H1 (cell line): ENCODE results near the gene AHI1. TPM values are rescaled to one million over a fixed set of nuclear protein-coding genes. Genes with fewer than 3 reads are reported as not detected.

Source experiments
- CTCF ChIA-PET: fragments of 300-600 bp; sonication (Branson Sonifier 250); formaldehyde crosslinking; loops from one replicate; lab custom pipeline; 2021; ENCODE audit not compliant: partially characterized antibody; lab: Charles Lee
- POLR2A ChIA-PET: fragments of 300-600 bp; sonication (Branson Sonifier 250); formaldehyde crosslinking; loops from one replicate; lab custom pipeline; 2021; ENCODE audit warnings: inconsistent platforms; ENCODE audit not compliant: partially characterized antibody; lab: Charles Lee
- DNase-seq, 2 experiments: peaks; one replicate each; pipeline versions ENCODE4 v3.0.0 to v3.0.0-alpha.2; 2010 to 2022; ENCODE audit warnings: low spot score in 2 of 2, low read depth in 1 of 2, mixed read lengths in 1 of 2
- FAIRE-seq: peaks from 2 replicates; lab custom pipeline; 2011; peaks lifted over from hg19 to GRCh38; lab: Jason Lieb, UNC
- H2AFZ ChIP-seq: 2 replicates; pipeline ENCODE4 v1.8.1; 2012; ENCODE audit warnings: low read length, inconsistent platforms
- H2AK5ac ChIP-seq: 2 replicates; pipeline ENCODE4 v1.6.1; 2013; ENCODE audit warnings: low read depth, low read length
- H2BK120ac ChIP-seq: replicated peaks from 2 replicates; pipeline ENCODE3; 2013; ENCODE audit warnings: low read depth, low read length, inconsistent platforms
- H2BK12ac ChIP-seq: 2 replicates; pipeline ENCODE4 v1.6.1; 2013; ENCODE audit warnings: low read depth, low read length
- H2BK15ac ChIP-seq: 2 replicates; pipeline ENCODE4 v1.6.1; 2013; ENCODE audit warnings: low read length
- H2BK20ac ChIP-seq: 2 replicates; pipeline ENCODE4 v1.6.1; 2013; ENCODE audit warnings: low read length
- H2BK5ac ChIP-seq: 2 replicates; pipeline ENCODE4 v1.6.1; 2013; ENCODE audit warnings: low read depth, low read length
- H3K14ac ChIP-seq: 2 replicates; pipeline ENCODE4 v1.6.1; 2013; ENCODE audit warnings: inconsistent platforms; ENCODE audit not compliant: insufficient read length
- H3K18ac ChIP-seq: 2 replicates; pipeline ENCODE4 v1.6.1; 2013; ENCODE audit warnings: low read length; ENCODE audit errors: extremely low read depth
- H3K23ac ChIP-seq: 2 replicates; pipeline ENCODE4 v1.6.1; 2013; ENCODE audit warnings: inconsistent platforms; ENCODE audit not compliant: insufficient read length
- H3K23me2 ChIP-seq: 2 replicates; pipeline ENCODE4 v1.6.1; 2013; ENCODE audit warnings: low read depth, low read length
- H3K27ac ChIP-seq: 2 replicates; pipeline ENCODE4 v1.6.1; 2011; ENCODE audit warnings: low read depth, low read length, inconsistent platforms
- H3K27me3 ChIP-seq, 4 experiments: replicated peaks in 1 of 4; 1 replicate in 1 of 4; 2 replicates in 3 of 4; pipeline versions ENCODE4 v1.6.1 to v1.8.1; 2011 to 2013; ENCODE audit warnings: low read length in 3 of 4, mild to moderate bottlenecking in 3 of 4, inconsistent platforms in 2 of 4, mixed read lengths in 2 of 4, moderate library complexity in 1 of 4; ENCODE audit not compliant: control insufficient read depth in 3 of 4, insufficient read depth in 3 of 4; ENCODE audit errors: extremely low read depth in 1 of 4
- H3K36me3 ChIP-seq, 4 experiments: 2 replicates each; pipeline versions ENCODE4 v1.6.1 to v1.8.1; 2011 to 2013; ENCODE audit warnings: mild to moderate bottlenecking in 4 of 4, low read length in 3 of 4, moderate library complexity in 2 of 4, control low read depth in 1 of 4, inconsistent platforms in 1 of 4; ENCODE audit not compliant: insufficient read depth in 4 of 4, control insufficient read depth in 2 of 4
- H3K4ac ChIP-seq: replicated peaks from 2 replicates; pipeline ENCODE3; 2013; ENCODE audit warnings: low read length, low read depth, mixed read lengths, inconsistent platforms; ENCODE audit not compliant: insufficient read length
- H3K4me1 ChIP-seq, 4 experiments: replicated peaks in 1 of 4; 1 replicate in 1 of 4; 2 replicates in 3 of 4; pipeline versions ENCODE4 v1.6.1 to v1.8.1; 2011 to 2013; ENCODE audit warnings: low read length in 3 of 4, inconsistent platforms in 2 of 4, mixed read lengths in 1 of 4; ENCODE audit not compliant: insufficient read depth in 4 of 4, control insufficient read depth in 3 of 4
- H3K4me2 ChIP-seq, 2 experiments: 2 replicates each; pipeline versions ENCODE4 v1.6.1 to v1.8.1; 2011 to 2013; ENCODE audit warnings: low read depth in 2 of 2, low read length in 2 of 2, control low read depth in 1 of 2, inconsistent platforms in 1 of 2, mild to moderate bottlenecking in 1 of 2; ENCODE audit not compliant: insufficient read depth in 1 of 2
- H3K4me3 ChIP-seq, 4 experiments: fragments of 200-600, 300-600 bp in 1 of 4; sonication (generic), shearing (Covaris generic), sonication (Bioruptor Twin) in 1 of 4; 2 replicates each; pipeline versions ENCODE4 v1.5.1 to v1.8.1; 2011 to 2016; ENCODE audit warnings: low read length in 4 of 4, low read depth in 3 of 4, control low read depth in 2 of 4, inconsistent platforms in 2 of 4, mild to moderate bottlenecking in 2 of 4, mixed read lengths in 1 of 4, moderate library complexity in 1 of 4; ENCODE audit not compliant: insufficient read depth in 2 of 4; ENCODE audit errors: extremely low read depth in 1 of 4
- H3K56ac ChIP-seq: replicated peaks from 2 replicates; pipeline ENCODE3; 2013; ENCODE audit warnings: low read depth, mild to moderate bottlenecking, mixed read lengths, low read length, inconsistent platforms; ENCODE audit not compliant: insufficient read length
- H3K79me1 ChIP-seq: 2 replicates; pipeline ENCODE4 v1.6.1; 2013; ENCODE audit warnings: low read depth, low read length, control low read depth
- H3K79me2 ChIP-seq, 2 experiments: 2 replicates each; pipeline versions ENCODE4 v1.6.1 to v1.8.1; 2012 to 2013; ENCODE audit warnings: low read length in 2 of 2, mild to moderate bottlenecking in 2 of 2, inconsistent platforms in 1 of 2; ENCODE audit not compliant: insufficient read depth in 2 of 2, control insufficient read depth in 1 of 2
- H3K9ac ChIP-seq, 4 experiments: replicated peaks in 1 of 4; 1 replicate in 1 of 4; 2 replicates in 3 of 4; pipeline versions ENCODE4 v1.6.1 to v1.8.1; 2011 to 2013; ENCODE audit warnings: low read depth in 3 of 4, low read length in 3 of 4, control low read depth in 2 of 4, mild to moderate bottlenecking in 2 of 4, moderate library complexity in 2 of 4, inconsistent platforms in 1 of 4; ENCODE audit errors: extremely low read depth in 1 of 4
- H3K9me3 ChIP-seq, 2 experiments: 2 replicates each; pipeline versions ENCODE4 v1.6.1 to v1.8.1; 2012 to 2013; ENCODE audit warnings: mild to moderate bottlenecking in 2 of 2, moderate library complexity in 2 of 2, control low read depth in 1 of 2, inconsistent platforms in 1 of 2, low read depth in 1 of 2, low read length in 1 of 2, mixed read lengths in 1 of 2; ENCODE audit not compliant: insufficient read depth in 2 of 2
- H4K20me1 ChIP-seq, 2 experiments: replicated peaks in 1 of 2; 2 replicates each; pipeline versions ENCODE3 to v1.8.1; 2011 to 2013; ENCODE audit warnings: inconsistent platforms in 2 of 2, low read length in 2 of 2, mild to moderate bottlenecking in 1 of 2; ENCODE audit not compliant: insufficient read depth in 2 of 2, control insufficient read depth in 1 of 2
- H4K5ac ChIP-seq: 2 replicates; pipeline ENCODE4 v1.6.1; 2013; ENCODE audit warnings: low read length, low read depth, mixed read lengths, inconsistent platforms; ENCODE audit not compliant: insufficient read length
- H4K8ac ChIP-seq: 2 replicates; pipeline ENCODE4 v1.8.0; 2013; ENCODE audit warnings: mild to moderate bottlenecking, moderate library complexity, low read length, inconsistent platforms; ENCODE audit not compliant: insufficient read depth; ENCODE audit errors: extremely low read depth
- H4K91ac ChIP-seq: replicated peaks from 2 replicates; pipeline ENCODE3; 2013; ENCODE audit warnings: low read length, mixed read lengths, inconsistent platforms; ENCODE audit not compliant: insufficient read length
- EP300 ChIP-seq, 2 experiments: IDR thresholded peaks; 1 replicate in 1 of 2; 2 replicates in 1 of 2; pipeline ENCODE4 v1.6.1; 2011 to 2012; ENCODE audit warnings: low read depth in 2 of 2, low read length in 2 of 2, mild to moderate bottlenecking in 2 of 2, borderline replicate concordance in 1 of 2, inconsistent platforms in 1 of 2, moderate library complexity in 1 of 2
- GABPA ChIP-seq: IDR thresholded peaks from 2 replicates; pipeline ENCODE4 v1.6.1; 2011; ENCODE audit warnings: mild to moderate bottlenecking, low read length, moderate library complexity, borderline replicate concordance; ENCODE audit not compliant: insufficient read depth
- HDAC6 ChIP-seq: IDR thresholded peaks from one replicate; pipeline ENCODE4 v1.7.1; 2012; ENCODE audit warnings: low read depth, mild to moderate bottlenecking, inconsistent platforms, low read length, moderate library complexity
- JUND ChIP-seq: IDR thresholded peaks from 2 replicates; pipeline ENCODE4 v1.6.1; 2011; ENCODE audit warnings: mild to moderate bottlenecking, improper control_type of control experiment, low read length
- POU5F1 ChIP-seq: IDR thresholded peaks from 2 replicates; pipeline ENCODE4 v1.6.1; 2011; ENCODE audit warnings: low read depth, mild to moderate bottlenecking, low read length, moderate library complexity
- RAD21 ChIP-seq, 2 experiments: IDR thresholded peaks in 1 of 2; conservative IDR thresholded peaks in 1 of 2; 2 replicates each; pipeline ENCODE4 v1.6.1; 2011; ENCODE audit warnings: low read depth in 2 of 2, low read length in 2 of 2, improper control_type of control experiment in 1 of 2, inconsistent platforms in 1 of 2, mild to moderate bottlenecking in 1 of 2, moderate library complexity in 1 of 2
- RBBP5 ChIP-seq: IDR thresholded peaks from 2 replicates; pipeline ENCODE4 v1.7.1; 2012; ENCODE audit warnings: low read depth, mild to moderate bottlenecking, inconsistent platforms, low read length, moderate library complexity, borderline replicate concordance
- RFX5 ChIP-seq: IDR thresholded peaks from 2 replicates; pipeline ENCODE4 v1.6.1; 2011; ENCODE audit warnings: low read depth, low read length, improper control_type of control experiment, borderline replicate concordance
- RNF2 ChIP-seq: fragments of 200-900, 300-1000 bp; sonication (generic); IDR thresholded peaks from 2 replicates; pipeline ENCODE4 v1.7.1; 2016; ENCODE audit warnings: borderline replicate concordance, low read depth, mild to moderate bottlenecking, antibody characterized with exemption, low read length; ENCODE audit not compliant: poor library complexity, severe bottlenecking; ENCODE audit errors: missing control alignments
- SIX5 ChIP-seq: IDR thresholded peaks from 2 replicates; pipeline ENCODE4 v1.6.1; 2011; ENCODE audit warnings: mild to moderate bottlenecking, low read depth, low read length
- TCF12 ChIP-seq: IDR thresholded peaks from 2 replicates; pipeline ENCODE4 v1.6.1; 2011; ENCODE audit warnings: low read depth, mild to moderate bottlenecking, low read length
- USF2 ChIP-seq: IDR thresholded peaks from 2 replicates; pipeline ENCODE4 v1.6.1; 2011; ENCODE audit warnings: low read length, improper control_type of control experiment
- WGBS, 2 experiments: shearing (Covaris generic) in 1 of 2; methylation state at CpG; one replicate each; pipeline versions ENCODE4 v1.1.6 to v1.1.7; 2013 to 2015; ENCODE audit warnings: low lambda C conversion rate in 2 of 2, mixed read lengths in 2 of 2, inconsistent platforms in 1 of 2, low coverage in 1 of 2, missing lambda C conversion rate in 1 of 2; ENCODE audit not compliant: insufficient replicate concordance in 2 of 2, insufficient coverage in 1 of 2, insufficient read length in 1 of 2; ENCODE audit errors: extremely low coverage in 1 of 2, missing lambda C conversion rate in 1 of 2; 5-methylcytosine and 5-hydroxymethylcytosine counted together
- polyA plus RNA-seq, 7 experiments: library from polyadenylated mRNA; depleted of rRNA in 3 of 7; stranded (reverse) in 5 of 7; unstranded in 2 of 7; fragments of >200 nt in 5 of 7; fragments of 200-250 nt in 2 of 7; gene quantifications; 1 replicate in 5 of 7; 2 replicates in 1 of 7; 4 replicates in 1 of 7; pipeline versions ENCODE4 v1.2.1 to v1.2.3, GENCODE V29; 2011 to 2013; ENCODE audit warnings: missing spikeins in 2 of 7, mixed read lengths in 2 of 7
- total RNA-seq: library from RNA; stranded (reverse); fragmentation: NEBNext Ultra II Directional; extraction: Animal tissue kit (Norgen Biotek cat#: 25700); gene quantifications from 2 replicates; pipeline ENCODE4 v1.2.1, GENCODE V29; 2021

Gene AHI1
- total and polyA plus RNA-seq, 2 of the 8 experiments (the other 6 are each of a cell fraction or from before 2014, with no cell fraction given): 4.2 to 19.6 TPM

- Histone ChIP-seq H2BK5ac (no peak overlapping the region), H3K23ac (no peak overlapping the region), H3K18ac (no peak overlapping the region), H3K9me3 (no peaks in the 10 kb centered on the region), H3K79me1 (no peaks in the 10 kb centered on the region), H4K91ac (no peak overlapping the region), H2AFZ (no peak overlapping the region), H3K14ac (no peak overlapping the region), H3K56ac (no peak overlapping the region), H3K27me3 (no peaks in the 10 kb centered on the region), H4K20me1 (no peaks in the 10 kb centered on the region), H3K4me3 (no peak overlapping the region), H2BK120ac (no peak overlapping the region), H3K9ac (no peak overlapping the region), H2BK15ac (no peak overlapping the region), H3K36me3 (no peaks in the 10 kb centered on the region; a peak in 1 of 8 replicates), H4K8ac (no peak overlapping the region), H2BK12ac (no peak overlapping the region), H2AK5ac (no peak overlapping the region), H3K79me2 (no peaks in the 10 kb centered on the region), H3K23me2 (no peaks in the 10 kb centered on the region), H3K4me2 (no peak overlapping the region), H3K27ac (no peak overlapping the region), H3K4me1 (peaks cover 0 to 3% (median 0%) of the 10 kb centered on the region in 4 experiments; a peak in 1 of 7 replicates), H3K4ac (no peak overlapping the region), H4K5ac (no peak overlapping the region), H2BK20ac (no peak overlapping the region)
- ChIA-PET CTCF (interaction anchor here (0.7 to 1.0 kb wide), 2 partner anchors 37 to 289 kb away, joined by 3 to 4 read pairs; no protein-coding TSS in a partner anchor), POLR2A (interaction anchor here (0.6 kb wide), 1 partner anchor 236 kb away, joined by 3 read pairs; no protein-coding TSS in a partner anchor)
- WGBS, 2 experiments: 77% methylated on average over 2 of the region's 2 CpGs; no CpG with 5 or more reads in 1 of the 2 experiments
- FAIRE-seq (no peak), DNase-seq (no peak)
- TF ChIP-seq POU5F1 (no peak), RFX5 (no peak), USF2 (no peak), SIX5 (no peak), RAD21 (IDR thresholded peaks at IDR 0.05 in 1 of 2, conservative IDR thresholded peaks at IDR 0.05 in 1 of 2; ENCODE audit: low read depth in 2 of 2, low read length in 2 of 2) (no peak), GABPA (no peak), TCF12 (no peak), JUND (no peak), HDAC6 (no peak), RNF2 (no peak), RBBP5 (no peak), EP300 (IDR thresholded peaks at IDR 0.05; ENCODE audit: borderline replicate concordance in 1 of 2, low read depth in 2 of 2, low read length in 2 of 2) (no peak)
These were observed 114.2 kb downstream of the AHI1 start for GRCh38 chr6:135383301-135383700.
